ENCODE data around the gene SUCO. TPM values are rescaled to one million over a fixed set of nuclear protein-coding genes. Genes with fewer than 3 reads are reported as not detected.

Gene SUCO
- total and polyA plus RNA-seq, 2 of the 13 experiments (the other 11 are each of a cell fraction or from before 2014, with no cell fraction given): 12.6 to 25.5 TPM

DNA sequence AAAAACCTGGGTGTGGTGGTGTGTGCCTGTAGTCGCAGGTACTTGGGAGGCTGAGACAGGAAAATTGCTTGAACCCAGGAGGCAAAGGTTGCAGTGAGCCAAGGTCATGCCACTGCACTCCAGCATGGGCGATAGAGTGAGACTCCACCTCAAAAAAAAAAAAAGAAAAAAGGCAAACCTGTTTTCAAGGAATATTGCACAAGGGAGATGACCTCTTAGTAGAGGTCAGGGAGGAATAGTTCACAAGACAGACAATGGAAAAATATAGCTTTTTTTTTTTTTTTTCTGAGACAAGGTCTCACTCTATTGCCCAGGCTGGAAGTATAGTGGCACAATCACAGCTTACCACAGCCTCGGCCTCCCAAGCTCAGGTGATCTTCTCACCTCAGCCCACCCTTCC is 22.5 kb upstream of the SUCO start (continued):
- TF ChIP-seq NR2F1 (CRISPR knock-in tag; IDR thresholded peaks at IDR 0.05) (peak; percentile 55 to 80), ZNF891 (CRISPR knock-in tag; IDR thresholded peaks at IDR 0.05) (no peak), NKX3-1 (CRISPR knock-in tag; IDR thresholded peaks at IDR 0.05) (no peak)
- TF ChIP-seq, protein P1, sequence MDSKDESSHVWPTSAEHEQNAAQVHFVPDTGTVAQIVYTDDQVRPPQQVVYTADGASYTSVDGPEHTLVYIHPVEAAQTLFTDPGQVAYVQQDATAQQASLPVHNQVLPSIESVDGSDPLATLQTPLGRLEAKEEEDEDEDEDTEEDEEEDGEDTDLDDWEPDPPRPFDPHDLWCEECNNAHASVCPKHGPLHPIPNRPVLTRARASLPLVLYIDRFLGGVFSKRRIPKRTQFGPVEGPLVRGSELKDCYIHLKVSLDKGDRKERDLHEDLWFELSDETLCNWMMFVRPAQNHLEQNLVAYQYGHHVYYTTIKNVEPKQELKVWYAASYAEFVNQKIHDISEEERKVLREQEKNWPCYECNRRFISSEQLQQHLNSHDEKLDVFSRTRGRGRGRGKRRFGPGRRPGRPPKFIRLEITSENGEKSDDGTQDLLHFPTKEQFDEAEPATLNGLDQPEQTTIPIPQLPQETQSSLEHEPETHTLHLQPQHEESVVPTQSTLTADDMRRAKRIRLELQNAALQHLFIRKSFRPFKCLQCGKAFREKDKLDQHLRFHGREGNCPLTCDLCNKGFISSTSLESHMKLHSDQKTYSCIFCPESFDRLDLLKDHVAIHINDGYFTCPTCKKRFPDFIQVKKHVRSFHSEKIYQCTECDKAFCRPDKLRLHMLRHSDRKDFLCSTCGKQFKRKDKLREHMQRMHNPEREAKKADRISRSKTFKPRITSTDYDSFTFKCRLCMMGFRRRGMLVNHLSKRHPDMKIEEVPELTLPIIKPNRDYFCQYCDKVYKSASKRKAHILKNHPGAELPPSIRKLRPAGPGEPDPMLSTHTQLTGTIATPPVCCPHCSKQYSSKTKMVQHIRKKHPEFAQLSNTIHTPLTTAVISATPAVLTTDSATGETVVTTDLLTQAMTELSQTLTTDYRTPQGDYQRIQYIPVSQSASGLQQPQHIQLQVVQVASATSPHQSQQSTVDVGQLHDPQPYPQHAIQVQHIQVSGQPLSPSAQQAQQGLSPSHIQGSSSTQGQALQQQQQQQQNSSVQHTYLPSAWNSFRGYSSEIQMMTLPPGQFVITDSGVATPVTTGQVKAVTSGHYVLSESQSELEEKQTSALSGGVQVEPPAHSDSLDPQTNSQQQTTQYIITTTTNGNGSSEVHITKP (CRISPR knock-in tag; IDR thresholded peaks at IDR 0.05; ENCODE audit: low read depth): no peak

DNA sequence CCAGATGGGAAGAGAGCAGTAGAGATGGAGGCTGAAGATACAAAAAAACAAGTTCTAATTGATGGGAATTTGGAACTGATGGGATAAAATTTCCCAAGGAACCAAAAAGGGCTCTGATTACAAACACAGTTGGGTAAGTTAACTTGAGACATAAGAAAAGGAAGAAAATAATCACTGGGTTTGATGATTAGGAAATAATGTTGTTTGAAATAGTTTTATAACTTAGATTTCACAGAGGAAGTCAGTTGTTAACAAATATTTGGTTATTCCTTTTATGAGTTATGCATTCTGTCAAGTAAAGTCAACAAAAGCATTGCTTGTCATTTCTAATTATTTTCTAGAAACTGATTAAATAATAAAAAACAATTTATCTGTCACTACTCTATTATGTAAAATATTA is 20.4 kb upstream of the SUCO start:
- H4K20me1 ChIP-seq (ENCODE audit: insufficient read depth, low read length): no peaks in the 10 kb centered on the region
- no peak overlapping the region for H3K9ac ChIP-seq (ENCODE audit: insufficient read depth, low read depth, low read length)
- intact Hi-C loops (cut with micrococcal nuclease; ENCODE audit: unreplicated experiment) (no loop called here), in situ Hi-C loops (cut with HindIII; ENCODE audit: extremely low pct_ligation_motif_present, low pct_unique_long_range_greater_than_20kb) (no loop called here)
- H3K4me3 ChIP-seq (replicated peaks in 1 of 3; ENCODE audit: insufficient read depth in 1 of 3, low read depth in 2 of 3, low read length in 3 of 3): no peak overlapping the region
- no TSS peak for BruUV-seq (replicated peaks)
- no peaks in the 10 kb centered on the region for H3K36me3 ChIP-seq (replicated peaks in 1 of 2; ENCODE audit: control insufficient read depth in 1 of 2, insufficient read depth in 2 of 2, low read length in 2 of 2)
- no peak for TF ChIP-seq NFE2 (CRISPR knock-in tag; IDR thresholded peaks at IDR 0.05)
- H3K27me3 ChIP-seq (ENCODE audit: control insufficient read depth in 1 of 2, insufficient read depth in 2 of 2, low read length in 2 of 2): no peaks in the 10 kb centered on the region; a peak in 1 of 5 replicates
- ChIA-PET POLR2A (interaction anchor here (2.3 kb wide), 1 partner anchor 20 kb away, joined by 13 read pairs; the partner anchor contains the start of gene SUCO), CTCF (ENCODE audit: low intra/inter-chr PET ratio, low total read pairs) (no interaction called here)
- no peaks in the 10 kb centered on the region for H3K79me2 ChIP-seq (ENCODE audit: insufficient read depth, low read length)
- no peaks in the 10 kb centered on the region for H3K4me1 ChIP-seq (ENCODE audit: insufficient read depth, low read length)
- H3K9me3 ChIP-seq (ENCODE audit: low read length): peaks cover 8% of the 10 kb centered on the region
- H3K4me2 ChIP-seq (ENCODE audit: low read depth, low read length): no peak overlapping the region
- no peak overlapping the region for H2AFZ ChIP-seq (ENCODE audit: low read length)
- H3K27ac ChIP-seq (ENCODE audit: extremely low read length, insufficient read depth, low read length): no peak overlapping the region
- DNase-seq (ENCODE audit: low spot score) (no peak), FAIRE-seq (no peak), ATAC-seq (no peak)

Measured in HepG2 (cell line).